Spleen (tissue), 7 donors: ENCODE measurements around the gene NEIL1.

ENCODE experiments used
- POLR2A ChIP-seq, 3 donors: fragments of 450-650 bp; IDR thresholded peaks; one replicate each; pipeline ENCODE4 v1.5.1; 2017; ENCODE audit warnings: antibody characterized with exemption in 3 of 3, mild to moderate bottlenecking in 1 of 3
- POLR2AphosphoS5 ChIP-seq, 3 donors: sonication (generic); formaldehyde crosslinking; IDR thresholded peaks; one replicate each; pipeline ENCODE4 v1.5.1; 2017; ENCODE audit warnings: antibody characterized with exemption in 3 of 3
- TF ChIP-seq, protein P1 (sequence below), 11 experiments: fragments of 200-600 bp in 7 of 11; fragments of 450-650 bp in 4 of 11; sonication (generic) in 4 of 11; IDR thresholded peaks in 8 of 11; conservative IDR thresholded peaks in 3 of 11; 1 replicate in 7 of 11; 2 replicates in 4 of 11; pipeline versions ENCODE4 v1.4.0 to v1.8.0; 2016 to 2021; ENCODE audit warnings: antibody characterized with exemption in 11 of 11, inconsistent platforms in 4 of 11, mild to moderate bottlenecking in 1 of 11
- donor health status: DM: no; HTN: no; CAD: no; lungs with moderate emphysema.
- donor health status: DM: no; HTN: no; CAD: no.
- donor health status: DM: no; HTN: no; CAD: no.

DNA sequence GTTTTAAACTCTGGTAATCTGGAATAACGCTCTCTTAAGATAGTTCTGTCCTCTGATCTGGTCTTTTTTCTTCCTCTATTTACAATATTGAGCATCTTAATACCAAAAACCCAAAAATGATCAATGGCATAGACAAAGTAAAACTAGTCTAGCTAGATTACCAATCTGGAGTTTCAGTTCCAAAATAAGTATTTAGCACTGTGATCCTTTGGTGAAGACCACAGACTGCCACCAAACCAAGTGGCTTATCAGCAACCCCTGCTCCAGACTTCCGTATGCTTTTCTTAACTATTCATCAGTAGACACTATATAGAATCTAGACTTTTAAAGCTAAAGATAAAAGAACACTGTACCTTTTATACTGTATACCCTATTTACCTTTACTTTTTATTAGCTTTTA is 57.1 kb downstream of the NEIL1 start:
- no peak for TF ChIP-seq POLR2A (IDR thresholded peaks at IDR 0.05)
- TF ChIP-seq, protein P1, sequence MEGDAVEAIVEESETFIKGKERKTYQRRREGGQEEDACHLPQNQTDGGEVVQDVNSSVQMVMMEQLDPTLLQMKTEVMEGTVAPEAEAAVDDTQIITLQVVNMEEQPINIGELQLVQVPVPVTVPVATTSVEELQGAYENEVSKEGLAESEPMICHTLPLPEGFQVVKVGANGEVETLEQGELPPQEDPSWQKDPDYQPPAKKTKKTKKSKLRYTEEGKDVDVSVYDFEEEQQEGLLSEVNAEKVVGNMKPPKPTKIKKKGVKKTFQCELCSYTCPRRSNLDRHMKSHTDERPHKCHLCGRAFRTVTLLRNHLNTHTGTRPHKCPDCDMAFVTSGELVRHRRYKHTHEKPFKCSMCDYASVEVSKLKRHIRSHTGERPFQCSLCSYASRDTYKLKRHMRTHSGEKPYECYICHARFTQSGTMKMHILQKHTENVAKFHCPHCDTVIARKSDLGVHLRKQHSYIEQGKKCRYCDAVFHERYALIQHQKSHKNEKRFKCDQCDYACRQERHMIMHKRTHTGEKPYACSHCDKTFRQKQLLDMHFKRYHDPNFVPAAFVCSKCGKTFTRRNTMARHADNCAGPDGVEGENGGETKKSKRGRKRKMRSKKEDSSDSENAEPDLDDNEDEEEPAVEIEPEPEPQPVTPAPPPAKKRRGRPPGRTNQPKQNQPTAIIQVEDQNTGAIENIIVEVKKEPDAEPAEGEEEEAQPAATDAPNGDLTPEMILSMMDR (IDR thresholded peaks at IDR 0.05 in 8 of 11, conservative IDR thresholded peaks at IDR 0.05 in 3 of 11): no peak
- no peak for TF ChIP-seq POLR2AphosphoS5 (IDR thresholded peaks at IDR 0.05)
